ENCODE measurements around the gene ST6GALNAC3.
"Not testable (repeated sequence)": the region's sequence is repeated elsewhere in the genome, so short reads cannot be mapped to it uniquely, and the experiment has no call there.

The ST6GALNAC3 gene

GRCh38 chr1:76190749-76191424, 116.3 kb downstream of the ST6GALNAC3 start:
- DNase-seq (ENCODE audit: low read depth) = no peak

GRCh38 chr1:76191561-76191960, 117.0 kb downstream of the ST6GALNAC3 start:
- DNase-seq (ENCODE audit: low read depth) = no peak

- no peak for DNase-seq (ENCODE audit: low read depth)
These were observed 123.9 kb downstream of the ST6GALNAC3 start for GRCh38 chr1:76198452-76198851.

DNA sequence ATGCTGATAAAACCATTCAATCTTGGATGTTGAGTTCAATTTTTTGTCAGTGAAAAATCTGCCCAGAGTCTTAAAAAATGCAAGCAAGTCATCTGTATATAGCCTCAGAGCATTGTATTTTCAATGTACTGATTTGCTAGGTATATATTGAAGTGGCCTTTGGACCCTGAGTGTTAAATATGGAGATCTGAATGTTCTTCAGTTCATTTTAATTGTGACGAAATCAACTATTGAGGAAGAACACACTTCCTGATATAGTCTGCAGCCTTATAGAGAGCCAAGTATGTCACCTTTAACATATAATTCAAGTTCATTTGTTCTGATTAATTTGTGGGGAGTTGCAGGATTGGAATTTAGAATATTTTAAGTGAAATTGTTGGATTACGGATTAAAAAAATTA, 128.1 kb downstream of the ST6GALNAC3 start:
- DNase-seq (ENCODE audit: low read depth) = no peak

GRCh38 chr1:76203127-76203526, 128.6 kb downstream of the ST6GALNAC3 start:
- DNase-seq (ENCODE audit: low read depth) = no peak

- DNase-seq (ENCODE audit: low read depth) = no peak
These were observed 134.7 kb downstream of the ST6GALNAC3 start for GRCh38 chr1:76209238-76209637.

DNA sequence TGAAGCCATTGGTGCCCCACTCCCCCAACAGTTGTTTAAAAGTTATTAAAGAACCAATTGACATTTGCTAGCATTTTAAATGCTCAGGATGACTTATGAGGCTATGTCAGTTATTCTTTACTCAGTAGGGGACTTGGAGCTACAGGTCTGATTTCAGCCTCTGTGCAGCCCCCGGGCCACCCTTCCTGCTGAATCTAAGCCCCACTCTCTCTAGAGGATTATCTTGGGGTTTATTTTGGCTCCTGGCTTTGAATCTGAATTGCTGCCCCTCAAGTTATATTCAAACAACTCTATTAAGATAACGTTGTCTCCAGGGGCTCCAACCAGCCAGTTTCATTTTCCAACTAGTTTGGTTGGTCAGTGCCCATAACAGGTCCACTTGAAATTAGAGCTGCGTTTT, 135.1 kb downstream of the ST6GALNAC3 start:
- no peak for DNase-seq (ENCODE audit: low read depth)

DNA sequence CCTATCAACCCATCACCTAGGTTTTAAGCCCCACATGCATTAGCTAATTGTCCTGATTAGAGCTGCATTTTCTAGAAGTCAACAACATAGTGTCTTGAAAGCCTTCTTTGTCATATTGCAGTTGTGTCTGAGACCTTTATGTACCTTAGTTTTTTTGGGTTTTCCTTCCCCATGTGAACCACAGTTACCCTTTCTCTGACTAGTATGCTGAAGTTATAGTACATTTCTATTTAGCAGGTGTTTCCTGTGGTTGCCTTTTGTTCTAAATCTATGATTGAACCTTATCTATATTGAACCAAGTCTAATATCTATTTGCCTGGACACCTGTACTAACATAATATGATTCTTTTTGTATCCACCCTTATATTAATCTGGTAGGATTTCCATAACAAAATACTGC, 135.6 kb downstream of the ST6GALNAC3 start:
- no peak for DNase-seq (ENCODE audit: low read depth)

DNA sequence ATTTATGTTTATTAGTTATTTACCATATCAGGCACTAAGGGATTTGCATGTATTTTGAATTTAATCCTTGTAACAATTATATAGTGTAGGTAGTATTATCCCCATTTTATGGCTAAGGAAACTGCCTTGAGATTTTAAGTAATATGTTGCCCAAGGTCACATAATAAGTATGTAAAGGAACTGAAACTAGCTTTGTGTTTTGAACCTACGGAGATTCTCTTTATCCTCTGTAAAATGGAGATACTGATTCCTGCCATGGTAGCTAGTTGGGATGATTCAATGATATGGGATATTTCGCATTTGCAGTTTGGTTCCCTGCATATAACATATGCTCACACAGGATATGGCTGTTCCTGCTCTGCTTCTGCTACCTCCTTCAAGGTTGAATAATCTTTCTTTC, 144.3 kb downstream of the ST6GALNAC3 start:
- no peak for DNase-seq (ENCODE audit: low read depth)

GRCh38 chr1:76219366-76219818, 144.8 kb downstream of the ST6GALNAC3 start:
- DNase-seq (ENCODE audit: low read depth) = no peak

- DNase-seq (ENCODE audit: low read depth) = no peak
These were observed 150.2 kb downstream of the ST6GALNAC3 start for GRCh38 chr1:76224752-76225151.

GRCh38 chr1:76225526-76225925, 151.0 kb downstream of the ST6GALNAC3 start:
- DNase-seq (ENCODE audit: low read depth) = no peak

DNA sequence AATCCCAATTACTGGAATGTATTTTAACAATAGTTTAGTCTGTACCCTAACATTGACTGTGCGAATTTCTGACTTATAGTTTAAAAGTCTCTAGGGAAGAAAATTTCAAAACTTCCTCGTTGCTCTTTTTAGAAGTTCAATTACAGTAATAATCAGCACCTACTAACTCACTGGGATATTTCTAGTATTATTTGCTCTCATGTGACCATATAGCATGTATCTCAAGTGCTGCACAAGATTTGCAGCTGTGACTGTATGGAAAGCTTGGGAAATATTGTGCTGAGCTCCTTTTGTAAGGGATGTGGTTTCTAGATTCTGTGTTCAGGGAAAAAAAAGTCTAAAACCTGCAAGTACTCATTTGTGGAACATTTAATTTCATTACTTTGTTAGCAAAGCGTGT, 153.1 kb downstream of the ST6GALNAC3 start:
- DNase-seq (ENCODE audit: low read depth) = no peak

- no peak for DNase-seq (ENCODE audit: low read depth)
These were observed 154.9 kb downstream of the ST6GALNAC3 start for GRCh38 chr1:76229279-76230005.

DNA sequence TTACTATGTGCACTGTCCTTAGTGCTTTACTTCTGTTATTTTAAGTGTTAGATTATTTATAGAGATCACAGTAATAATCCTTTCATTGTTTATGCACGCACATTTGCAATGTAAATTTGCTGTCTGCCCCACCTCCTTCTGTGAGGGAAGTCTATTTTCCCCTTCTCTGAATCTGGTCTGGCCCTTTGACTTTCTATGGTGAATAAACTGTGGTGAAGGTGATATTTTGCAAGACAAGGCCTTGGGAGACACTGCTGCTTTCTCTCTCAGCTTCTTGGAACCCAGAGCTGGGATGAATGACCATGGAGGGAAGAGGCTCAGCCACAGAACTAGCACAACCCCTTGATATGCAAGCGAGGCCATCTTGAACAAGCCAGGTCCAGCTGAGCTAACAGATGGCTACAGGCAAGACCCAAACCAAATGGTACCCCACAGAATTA, 156.3 kb downstream of the ST6GALNAC3 start:
- no peak for DNase-seq (ENCODE audit: low read depth)

- no peak for DNase-seq (ENCODE audit: low read depth)
These were observed 156.8 kb downstream of the ST6GALNAC3 start for GRCh38 chr1:76231320-76231719.

GRCh38 chr1:76232666-76233065, 158.1 kb downstream of the ST6GALNAC3 start:
- DNase-seq (ENCODE audit: low read depth) = no peak

DNA sequence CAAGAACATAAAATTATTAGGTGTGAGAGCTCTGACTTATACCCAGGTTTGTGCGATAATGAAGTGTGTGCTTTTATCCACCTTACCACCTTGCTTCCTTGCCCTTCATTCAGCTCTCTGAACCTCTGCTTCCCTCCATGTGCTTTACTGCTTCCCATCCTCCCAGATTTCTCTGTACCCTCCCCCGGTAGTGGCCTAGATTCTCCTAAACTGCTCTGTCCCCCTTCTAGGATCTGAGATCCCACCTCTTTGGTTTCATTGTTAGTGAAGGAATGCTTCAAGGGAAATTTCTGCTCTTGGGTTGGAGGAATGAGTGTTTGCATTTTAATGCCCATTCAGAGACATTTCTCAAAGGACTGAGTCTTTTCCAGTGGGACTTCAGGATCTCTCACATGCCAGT, 159.5 kb downstream of the ST6GALNAC3 start:
- no peak for DNase-seq (ENCODE audit: low read depth)

DNA sequence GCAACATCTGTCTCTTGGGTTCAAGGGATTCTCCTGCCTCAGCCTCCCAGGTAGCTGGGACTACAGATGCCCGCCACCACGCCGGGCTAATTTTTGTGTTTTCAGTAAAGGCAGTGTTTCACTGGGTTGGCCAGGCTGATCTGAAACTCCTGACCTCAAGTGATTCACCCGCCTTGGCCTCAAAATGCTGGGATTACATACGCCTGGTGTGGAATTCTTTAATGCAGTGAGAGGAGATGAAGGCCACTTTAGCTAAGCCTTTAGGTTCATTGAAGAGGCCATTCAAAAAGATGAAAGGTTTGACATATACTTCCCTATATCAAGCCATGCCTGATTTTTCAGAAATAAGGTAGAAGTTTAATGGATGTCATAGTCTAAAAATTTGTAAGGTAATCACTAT, 162.7 kb downstream of the ST6GALNAC3 start:
- no peak for DNase-seq (ENCODE audit: low read depth)

GRCh38 chr1:76238094-76238628, 163.6 kb downstream of the ST6GALNAC3 start:
- DNase-seq (ENCODE audit: low read depth) = no peak

DNA sequence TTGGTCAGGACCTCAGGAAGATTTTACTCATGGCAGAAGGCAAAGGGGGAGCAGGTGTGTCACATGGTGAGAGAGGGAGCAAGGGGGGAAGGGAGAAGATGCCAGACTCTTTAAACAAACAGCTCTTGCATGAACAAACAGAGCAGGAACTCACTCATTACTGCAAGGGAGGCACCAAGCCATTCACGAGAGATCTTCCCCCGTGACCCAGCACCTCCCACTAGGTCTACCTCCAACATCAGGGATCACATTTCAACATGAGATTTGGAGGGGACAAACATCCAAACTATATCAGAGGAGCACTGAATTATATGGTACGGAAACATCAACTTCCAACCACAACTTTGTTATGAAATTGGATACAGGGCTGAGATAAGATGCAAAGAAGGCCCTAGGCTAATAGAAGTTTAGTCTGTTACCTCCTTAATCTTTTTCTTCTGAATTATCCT, 164.9 kb downstream of the ST6GALNAC3 start:
- no peak for DNase-seq (ENCODE audit: low read depth)

DNA sequence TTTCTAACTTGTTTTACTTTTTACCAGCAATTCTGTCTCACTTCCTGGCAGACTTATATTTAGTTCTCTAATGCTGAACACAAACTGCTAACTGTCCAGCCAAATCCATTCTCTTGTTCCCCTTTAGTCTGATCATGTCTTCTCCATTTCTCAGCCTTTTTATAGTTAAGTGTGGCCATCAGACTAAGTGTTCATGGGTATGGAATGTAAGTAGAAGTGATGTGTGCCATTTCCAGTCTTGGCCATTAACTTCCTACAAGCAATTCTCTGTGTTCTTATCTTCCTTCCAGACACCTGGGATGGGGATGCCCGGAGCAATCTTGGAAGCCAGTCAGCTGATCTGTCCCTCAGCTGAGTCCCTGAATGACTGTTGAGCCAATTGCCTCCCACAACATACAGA, 165.8 kb downstream of the ST6GALNAC3 start:
- DNase-seq (ENCODE audit: low read depth) = no peak

GRCh38 chr1:76242587-76242986, 168.0 kb downstream of the ST6GALNAC3 start:
- not testable (repeated sequence) for DNase-seq (ENCODE audit: low read depth)
